Activated CD4-positive, alpha-beta memory T cell treated with anti-CD3 and anti-CD28 coated beads for 36 hours (primary cell): ENCODE measurements around the gene SUMO2. TPM values are rescaled to one million over a fixed set of nuclear protein-coding genes. Genes with fewer than 3 reads are reported as not detected.

Experiments
- CTCF ChIA-PET: fragments of 350-600 bp; sonication (Branson Sonifier 250); formaldehyde crosslinking; loops from one replicate; lab custom pipeline; 2021; ENCODE audit warnings: antibody characterized with exemption, inconsistent platforms; lab: Charles Lee
- POLR2A ChIA-PET: fragments of 350-600 bp; sonication (Branson Sonifier 250); formaldehyde crosslinking; loops from one replicate; lab custom pipeline; 2021; ENCODE audit warnings: antibody characterized with exemption; lab: Charles Lee
- DNase-seq: peaks from one replicate; pipeline ENCODE4 v3.0.0-alpha.2; 2020
- H3K27ac Mint-ChIP-seq: one replicate; pipeline ENCODE4 v1.8.0; 2021; ENCODE audit warnings: mixed read lengths
- H3K27me3 Mint-ChIP-seq: one replicate; pipeline ENCODE4 v1.8.0; 2021; ENCODE audit warnings: mixed read lengths
- H3K36me3 Mint-ChIP-seq: one replicate; pipeline ENCODE4 v1.8.0; 2021; ENCODE audit warnings: mixed read lengths
- H3K4me1 Mint-ChIP-seq: one replicate; pipeline ENCODE4 v1.8.0; 2021; ENCODE audit warnings: low read depth, mixed read lengths
- H3K4me3 Mint-ChIP-seq: one replicate; pipeline ENCODE4 v1.8.0; 2021; ENCODE audit warnings: mild to moderate bottlenecking, mixed read lengths
- H3K9me3 Mint-ChIP-seq: one replicate; pipeline ENCODE4 v1.8.0; 2021; ENCODE audit warnings: mixed read lengths
- intact Hi-C: fragments of 100-400 bp; cut with micrococcal nuclease; formaldehyde crosslinking; loops from one replicate; pipeline ENCODE4 v1.15.1; 2023
- total RNA-seq, 2 experiments: library from RNA; stranded (reverse); gene quantifications; one replicate each; pipeline ENCODE4 v1.2.3, GENCODE V29; 2021

SUMO2 gene
- total RNA-seq = 100 to 1,000 TPM; 610 to 612 TPM

DNA sequence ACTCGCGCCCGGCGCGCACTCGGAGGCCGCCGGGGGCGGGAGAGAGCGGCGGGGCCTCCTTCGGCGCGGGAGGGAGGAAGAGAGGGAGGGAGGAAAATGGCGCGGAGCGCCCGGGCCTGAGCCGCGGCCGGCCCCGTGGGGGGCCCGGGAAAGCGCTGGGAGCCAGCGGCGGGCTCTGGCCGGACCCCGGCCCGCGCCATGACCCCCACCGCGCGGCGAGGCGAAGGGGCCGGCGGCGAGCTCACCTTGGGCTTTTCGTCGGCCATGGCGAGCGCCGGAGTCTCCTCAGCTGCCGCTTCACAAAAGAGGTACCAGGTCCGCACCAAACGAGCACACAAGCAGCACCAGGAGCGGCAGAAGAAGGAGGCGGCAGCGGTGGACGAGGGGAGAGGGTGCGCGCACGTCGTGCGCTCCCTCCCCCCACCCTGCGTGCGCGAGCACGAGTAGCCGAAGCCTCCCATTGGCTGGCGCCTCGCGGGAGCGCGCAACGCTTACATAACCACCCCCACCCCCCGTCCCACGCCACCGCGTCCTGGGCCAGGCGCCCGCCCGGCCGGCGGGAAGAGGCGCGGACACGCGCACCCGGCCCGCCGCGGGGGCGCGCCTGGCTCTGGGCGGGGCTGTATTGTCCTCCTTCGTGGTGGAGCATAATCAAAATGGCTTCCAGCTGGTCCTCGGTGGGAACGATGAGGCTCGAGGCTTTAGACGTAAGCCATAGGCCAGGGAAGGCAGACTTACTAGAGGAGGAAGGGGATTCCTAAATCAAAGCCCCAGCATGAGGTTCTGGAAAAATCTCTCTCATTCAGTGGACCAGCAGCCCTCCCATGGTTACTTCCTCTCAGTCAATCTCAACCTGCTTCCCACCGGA, at the start of gene SUMO2:
Gene SUMO2 (minus strand): TSS at position 391 of the 868 bp plus-strand sequence. CDS start 125 bp downstream, at position 266.
- H3K4me3 Mint-ChIP-seq = peak within 1 kb of the TSS; percentile 91
- H3K36me3 Mint-ChIP-seq = peaks cover 24% of the 10 kb centered on the region
- H3K27ac Mint-ChIP-seq = peak within 1 kb of the TSS; percentile 97
- POLR2A ChIA-PET = interaction anchor here (0.6 to 1.4 kb wide), 4 partner anchors 11 to 79 kb away, joined by 4 to 6 read pairs (median 6); partner anchors contain the start of genes ARMC7, GGA3 and MRPS7
- CTCF ChIA-PET = interaction anchor here (1.0 to 1.9 kb wide), 9 partner anchors 11 to 222 kb away, joined by 3 to 8 read pairs (median 4); partner anchors contain the start of genes MIF4GD and NT5C
- DNase-seq = peak; percentile 97
- intact Hi-C loops = loop anchor here (2.0 to 5.0 kb wide), 8 partner anchors 22 to 311 kb away; partner anchors contain the start of genes ATP5PD, FDXR, GGA3 and JPT1
- H3K27me3 Mint-ChIP-seq = no peaks in the 10 kb centered on the region
- no peaks in the 10 kb centered on the region for H3K9me3 Mint-ChIP-seq
- H3K4me1 Mint-ChIP-seq = peaks cover 30% of the 10 kb centered on the region

DNA sequence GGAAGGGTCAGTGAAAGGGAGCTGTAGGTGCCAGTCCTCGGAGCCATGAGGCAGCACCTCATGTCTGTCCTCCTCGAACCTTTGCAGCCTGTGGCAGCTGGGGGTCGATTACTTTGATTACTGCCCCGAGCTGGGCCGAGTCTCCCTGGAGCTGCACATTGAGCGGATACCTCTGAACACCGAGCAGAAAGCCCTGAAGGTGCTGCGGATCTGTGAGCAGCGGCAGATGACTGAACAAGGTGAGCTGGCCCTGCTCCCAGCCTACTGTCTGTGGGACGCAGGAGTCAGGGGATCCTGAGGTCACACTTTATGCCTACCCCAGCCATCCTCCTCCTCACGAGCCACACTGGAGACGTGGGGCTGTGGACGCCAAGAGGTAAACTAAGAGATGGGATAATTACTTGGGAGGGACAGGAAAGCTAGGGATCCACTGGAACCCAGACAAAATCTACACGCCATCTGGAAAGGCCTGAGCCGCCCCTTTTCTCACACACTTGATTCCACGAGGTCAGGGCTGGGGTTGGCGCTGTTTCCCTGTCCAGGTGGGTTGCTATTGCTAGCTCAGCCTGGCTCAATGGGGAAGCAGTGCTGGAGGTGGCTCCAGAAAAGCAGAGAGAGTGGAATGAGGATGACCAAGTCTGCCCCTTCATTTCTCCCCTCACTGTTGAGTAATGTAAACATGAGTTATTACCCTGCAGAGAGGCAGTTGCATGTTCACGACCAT, 49.1 kb upstream of the SUMO2 start:
- no peak overlapping the region for H3K4me3 Mint-ChIP-seq
- DNase-seq = no peak
- CTCF ChIA-PET = interaction anchor here (1.0 to 1.8 kb wide), 2 partner anchors 8 to 9 kb away, joined by 3 to 5 read pairs; no protein-coding TSS in a partner anchor
- POLR2A ChIA-PET = interaction anchor here (1.3 kb wide), 1 partner anchor 12 kb away, joined by 3 read pairs; no protein-coding TSS in a partner anchor
- H3K4me1 Mint-ChIP-seq = no peaks in the 10 kb centered on the region
- H3K27ac Mint-ChIP-seq = no peak overlapping the region
- intact Hi-C loops = no loop called here
- no peaks in the 10 kb centered on the region for H3K27me3 Mint-ChIP-seq
- peaks cover 48% of the 10 kb centered on the region for H3K36me3 Mint-ChIP-seq
- no peaks in the 10 kb centered on the region for H3K9me3 Mint-ChIP-seq

DNA sequence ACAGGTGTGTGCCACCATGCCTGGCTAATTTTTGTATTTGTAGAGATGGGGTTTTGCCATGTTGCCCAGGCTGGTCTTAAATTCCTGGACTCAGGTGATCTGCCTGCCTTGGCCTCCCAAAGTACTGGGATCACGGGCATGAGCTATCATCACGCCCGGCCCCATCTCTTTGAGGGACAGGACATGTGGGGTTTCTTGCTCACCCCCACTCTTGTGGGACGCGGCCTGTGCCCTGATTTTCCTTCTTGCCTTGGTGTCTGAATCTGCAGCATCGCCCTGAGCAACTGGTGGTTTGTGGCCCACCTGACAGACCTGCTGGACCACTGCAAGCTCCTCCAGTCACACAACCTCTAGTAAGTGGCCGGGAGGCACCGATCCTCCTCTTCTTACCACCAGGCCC, 48.3 kb upstream of the SUMO2 start:
- intact Hi-C loops = no loop called here
- Mint-ChIP-seq H3K27me3 (no peaks in the 10 kb centered on the region), H3K4me1 (no peaks in the 10 kb centered on the region), H3K9me3 (no peaks in the 10 kb centered on the region), H3K36me3 (peaks cover 47% of the 10 kb centered on the region), H3K27ac (no peak overlapping the region), H3K4me3 (no peak overlapping the region)
- DNase-seq = no peak
- POLR2A ChIA-PET = interaction anchor here (0.6 to 1.3 kb wide), 2 partner anchors 11 to 244 kb away, joined by 3 to 5 read pairs; partner anchors contain the start of gene CDR2L
- CTCF ChIA-PET = interaction anchor here (0.8 to 1.8 kb wide), 3 partner anchors 8 to 29 kb away, joined by 3 to 12 read pairs (median 5); no protein-coding TSS in a partner anchor

DNA sequence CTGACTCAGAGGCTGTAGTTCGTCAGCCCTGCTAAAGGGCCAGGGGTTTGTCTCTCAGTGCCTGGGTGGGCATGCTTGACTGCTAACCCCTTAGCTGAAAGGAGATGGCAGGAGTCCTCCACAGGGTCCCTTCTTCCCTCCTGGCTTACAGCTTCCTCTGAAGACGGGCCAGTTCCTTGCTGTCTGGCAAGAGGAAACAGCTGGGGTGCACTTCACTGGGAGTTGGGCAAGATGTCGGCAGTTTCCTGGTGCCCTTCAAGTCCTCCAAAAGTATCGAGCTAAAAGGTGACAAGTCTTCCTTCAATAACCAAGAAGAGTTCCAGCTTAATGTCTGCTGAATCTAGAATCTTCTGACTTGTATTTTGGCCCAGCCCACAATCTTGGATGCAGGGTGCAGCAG, 46.1 kb upstream of the SUMO2 start:
- Mint-ChIP-seq H3K36me3 (peaks cover 47% of the 10 kb centered on the region), H3K4me3 (no peak overlapping the region), H3K4me1 (peaks cover 4% of the 10 kb centered on the region), H3K27ac (no peak overlapping the region), H3K9me3 (no peaks in the 10 kb centered on the region), H3K27me3 (no peaks in the 10 kb centered on the region)
- POLR2A ChIA-PET = interaction anchor here (0.6 to 2.2 kb wide), 2 partner anchors 23 to 106 kb away, joined by 3 to 7 read pairs; partner anchors contain the start of gene NUP85
- intact Hi-C loops = no loop called here
- CTCF ChIA-PET = interaction anchor here (0.7 to 1.2 kb wide), 5 partner anchors 8 to 115 kb away, joined by 3 to 5 read pairs (median 3); no protein-coding TSS in a partner anchor
- DNase-seq = no peak

DNA sequence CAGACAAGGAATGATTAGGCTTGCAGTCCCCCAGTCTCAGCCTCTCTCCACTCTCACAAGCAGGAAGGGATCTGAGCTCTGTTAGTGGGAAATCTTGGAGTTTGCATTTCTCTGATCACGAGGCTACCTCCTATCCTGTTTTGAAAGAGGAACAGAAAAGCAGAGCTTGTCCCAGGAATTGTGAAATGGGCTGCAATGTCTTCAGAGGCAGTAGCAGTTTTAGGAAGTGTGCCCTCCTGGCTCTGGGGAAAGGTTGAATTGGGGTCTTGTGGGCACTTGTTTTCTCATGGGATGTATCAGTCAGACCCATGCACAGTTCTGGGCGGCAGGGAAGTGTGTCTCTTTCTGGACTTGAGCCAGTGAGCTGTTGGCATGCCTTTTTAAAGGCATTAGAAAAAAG, 45.5 kb upstream of the SUMO2 start:
- peaks cover 4% of the 10 kb centered on the region for H3K4me1 Mint-ChIP-seq
- H3K27ac Mint-ChIP-seq = peak overlapping the region; percentile 18
- peaks cover 49% of the 10 kb centered on the region for H3K36me3 Mint-ChIP-seq
- intact Hi-C loops = no loop called here
- ChIA-PET CTCF (interaction anchor here (1.0 to 1.2 kb wide), 2 partner anchors 10 to 114 kb away, joined by 3 to 5 read pairs; no protein-coding TSS in a partner anchor), POLR2A (interaction anchor here (2.2 kb wide), 1 partner anchor 23 kb away, joined by 7 read pairs; the partner anchor contains the start of gene NUP85)
- no peak overlapping the region for H3K4me3 Mint-ChIP-seq
- no peaks in the 10 kb centered on the region for H3K27me3 Mint-ChIP-seq
- H3K9me3 Mint-ChIP-seq = no peaks in the 10 kb centered on the region
- DNase-seq = no peak

- intact Hi-C loops = no loop called here
- H3K27ac Mint-ChIP-seq = no peak overlapping the region
- DNase-seq = no peak
- CTCF ChIA-PET = interaction anchor here (1.0 kb wide), 1 partner anchor 113 kb away, joined by 3 read pairs; no protein-coding TSS in a partner anchor
- H3K9me3 Mint-ChIP-seq = no peaks in the 10 kb centered on the region
- H3K4me3 Mint-ChIP-seq = no peak overlapping the region
- H3K4me1 Mint-ChIP-seq = peaks cover 4% of the 10 kb centered on the region
- H3K27me3 Mint-ChIP-seq = no peaks in the 10 kb centered on the region
- H3K36me3 Mint-ChIP-seq = peaks cover 46% of the 10 kb centered on the region
- POLR2A ChIA-PET = no interaction called here
Observed at GRCh38 chr17:75227729-75228128, 45.0 kb upstream of the SUMO2 start.

GRCh38 chr17:75225016-75225415, 42.3 kb upstream of the SUMO2 start:
- Mint-ChIP-seq H3K27ac (no peak overlapping the region), H3K9me3 (no peaks in the 10 kb centered on the region), H3K36me3 (peaks cover 38% of the 10 kb centered on the region), H3K27me3 (no peaks in the 10 kb centered on the region), H3K4me1 (peaks cover 4% of the 10 kb centered on the region), H3K4me3 (no peak overlapping the region)
- CTCF ChIA-PET = interaction anchor here (0.6 to 2.2 kb wide), 4 partner anchors 10 to 112 kb away, joined by 3 to 6 read pairs (median 3); no protein-coding TSS in a partner anchor
- intact Hi-C loops = no loop called here
- no peak for DNase-seq
- POLR2A ChIA-PET = interaction anchor here (1.2 kb wide), 1 partner anchor 10 kb away, joined by 3 read pairs; no protein-coding TSS in a partner anchor

- no peak for DNase-seq
- POLR2A ChIA-PET = interaction anchor here (0.9 kb wide), 1 partner anchor 12 kb away, joined by 3 read pairs; no protein-coding TSS in a partner anchor
- H3K4me3 Mint-ChIP-seq = no peak overlapping the region
- H3K9me3 Mint-ChIP-seq = no peaks in the 10 kb centered on the region
- no peak overlapping the region for H3K27ac Mint-ChIP-seq
- H3K36me3 Mint-ChIP-seq = peaks cover 41% of the 10 kb centered on the region
- H3K27me3 Mint-ChIP-seq = no peaks in the 10 kb centered on the region
- intact Hi-C loops = no loop called here
- CTCF ChIA-PET = interaction anchor here (0.7 to 1.8 kb wide), 4 partner anchors 13 to 89 kb away, joined by 3 to 8 read pairs (median 4); no protein-coding TSS in a partner anchor
- no peaks in the 10 kb centered on the region for H3K4me1 Mint-ChIP-seq
Observed at GRCh38 chr17:75219815-75220214, 37.1 kb upstream of the SUMO2 start.

- Mint-ChIP-seq H3K36me3 (peaks cover 47% of the 10 kb centered on the region), H3K27ac (no peak overlapping the region), H3K27me3 (no peaks in the 10 kb centered on the region), H3K4me1 (no peaks in the 10 kb centered on the region), H3K4me3 (no peak overlapping the region), H3K9me3 (no peaks in the 10 kb centered on the region)
- POLR2A ChIA-PET = no interaction called here
- intact Hi-C loops = no loop called here
- CTCF ChIA-PET = interaction anchor here (0.8 to 1.7 kb wide), 4 partner anchors 17 to 87 kb away, joined by 3 to 7 read pairs (median 5); partner anchors contain the start of genes MIF4GD and NT5C
- DNase-seq = no peak
Observed at GRCh38 chr17:75218131-75218530, 35.4 kb upstream of the SUMO2 start.

DNA sequence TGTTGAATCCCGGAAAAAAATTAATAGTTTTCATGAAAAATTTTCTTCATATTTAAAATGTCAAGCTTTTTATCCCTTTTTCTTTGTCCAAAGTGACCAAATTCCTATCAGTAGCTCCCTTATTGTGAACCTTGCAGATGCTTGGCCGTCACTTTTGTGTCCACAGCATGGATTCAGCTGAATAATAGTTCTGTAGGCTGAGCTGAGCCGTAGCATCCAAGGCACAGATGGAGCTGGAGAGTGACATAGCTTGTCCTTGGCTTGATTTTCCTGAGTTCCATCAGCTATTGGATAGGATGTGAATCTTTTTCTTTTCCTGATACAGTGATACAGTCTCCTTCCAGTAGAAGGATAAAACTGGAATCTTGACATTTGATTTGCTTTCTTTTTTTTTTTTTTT, 26.3 kb upstream of the SUMO2 start:
- H3K27ac Mint-ChIP-seq = no peak overlapping the region
- H3K9me3 Mint-ChIP-seq = no peaks in the 10 kb centered on the region
- CTCF ChIA-PET = interaction anchor here (1.0 to 1.5 kb wide), 4 partner anchors 9 to 95 kb away, joined by 3 to 5 read pairs (median 3); partner anchors contain the start of gene MIF4GD
- intact Hi-C loops = loop anchor here (5.0 kb wide), 1 partner anchor 53 kb away; the partner anchor contains the start of genes GGA3 and MRPS7
- no peak overlapping the region for H3K4me3 Mint-ChIP-seq
- H3K4me1 Mint-ChIP-seq = peaks cover 14% of the 10 kb centered on the region
- no peak for DNase-seq
- H3K27me3 Mint-ChIP-seq = no peaks in the 10 kb centered on the region
- H3K36me3 Mint-ChIP-seq = peaks cover 28% of the 10 kb centered on the region
- POLR2A ChIA-PET = interaction anchor here (0.9 kb wide), 1 partner anchor 54 kb away, joined by 3 read pairs; no protein-coding TSS in a partner anchor

DNA sequence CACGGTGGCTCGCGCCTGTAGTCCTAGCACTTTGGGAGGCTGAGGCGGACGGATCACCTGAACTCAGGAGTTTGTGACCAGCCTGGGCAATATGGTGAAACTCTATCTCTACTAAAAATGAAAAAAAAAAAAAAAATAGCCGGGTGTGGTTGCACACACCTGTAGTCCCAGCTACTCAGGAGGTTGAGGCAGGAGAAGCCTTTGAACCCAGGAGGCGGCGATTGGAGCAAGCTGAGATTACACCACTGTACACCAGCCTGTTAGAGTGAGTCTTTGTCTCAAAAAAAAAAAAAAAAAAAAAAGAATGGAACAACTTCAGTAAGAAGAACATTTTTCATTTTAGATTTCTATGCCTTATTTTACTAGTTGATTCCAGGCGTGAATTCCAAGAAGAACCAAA, 25.4 kb upstream of the SUMO2 start:
- ChIA-PET POLR2A (interaction anchor here (0.6 kb wide), 2 partner anchors 33 to 204 kb away, joined by 3 to 4 read pairs; no protein-coding TSS in a partner anchor), CTCF (interaction anchor here (1.0 to 1.5 kb wide), 5 partner anchors 8 to 94 kb away, joined by 3 to 5 read pairs (median 3); partner anchors contain the start of gene MIF4GD)
- peaks cover 14% of the 10 kb centered on the region for H3K4me1 Mint-ChIP-seq
- intact Hi-C loops = loop anchor here (5.0 kb wide), 1 partner anchor 54 kb away; the partner anchor contains the start of genes GGA3 and MRPS7
- no peaks in the 10 kb centered on the region for H3K27me3 Mint-ChIP-seq
- no peaks in the 10 kb centered on the region for H3K9me3 Mint-ChIP-seq
- no peak overlapping the region for H3K27ac Mint-ChIP-seq
- no peak for DNase-seq
- H3K4me3 Mint-ChIP-seq = no peak overlapping the region
- peaks cover 24% of the 10 kb centered on the region for H3K36me3 Mint-ChIP-seq
